H1 (cell line): ENCODE results near the gene NPR2.

Experiments used
- POLR2A ChIP-seq, 2 experiments: IDR thresholded peaks; 1 replicate in 1 of 2; 2 replicates in 1 of 2; pipeline ENCODE4 v1.6.1; 2011; ENCODE audit warnings: low read depth in 2 of 2, low read length in 2 of 2, mild to moderate bottlenecking in 2 of 2; ENCODE audit errors: control extremely low read depth in 1 of 2
- SRF ChIP-seq: IDR thresholded peaks from 2 replicates; pipeline ENCODE4 v1.6.1; 2011; ENCODE audit warnings: mild to moderate bottlenecking, low read depth, low read length, moderate library complexity
- TF ChIP-seq, protein P1 (sequence below), 3 experiments: IDR thresholded peaks; 1 replicate in 2 of 3; 2 replicates in 1 of 3; pipeline versions ENCODE4 v1.5.1 to v1.6.1; 2011; ENCODE audit warnings: low read length in 3 of 3, mild to moderate bottlenecking in 3 of 3, inconsistent platforms in 2 of 3, low read depth in 1 of 3, moderate library complexity in 1 of 3; ENCODE audit not compliant: insufficient read depth in 1 of 3; ENCODE audit errors: control extremely low read depth in 1 of 3

DNA sequence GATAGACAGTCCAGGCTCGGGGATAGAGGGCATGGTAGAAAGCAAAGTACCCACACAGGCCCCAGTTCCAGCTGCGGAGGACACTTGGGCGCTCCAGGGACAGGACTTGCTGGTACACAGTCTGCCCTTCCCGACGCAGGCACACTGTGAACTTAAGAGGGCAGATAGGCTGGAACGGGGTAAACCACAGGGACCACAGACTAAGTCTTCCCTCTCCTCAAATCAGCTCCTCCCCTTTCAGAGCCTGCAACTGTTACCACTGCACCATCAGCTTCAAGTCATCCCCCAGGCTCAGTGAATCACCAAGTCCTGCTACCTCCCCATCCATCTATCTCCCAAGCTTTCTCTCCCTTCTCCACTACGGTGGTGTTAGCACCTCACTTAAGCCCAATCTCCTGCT lies 49.7 kb upstream of the NPR2 start:
- TF ChIP-seq SRF (no peak), POLR2A (IDR thresholded peaks at IDR 0.05; ENCODE audit: control extremely low read depth in 1 of 2, low read depth in 2 of 2, low read length in 2 of 2) (0 out of 3 replicates have a peak, but pooled peaks of 1 of the 2 experiments have one; percentile 19)
- TF ChIP-seq, protein P1, sequence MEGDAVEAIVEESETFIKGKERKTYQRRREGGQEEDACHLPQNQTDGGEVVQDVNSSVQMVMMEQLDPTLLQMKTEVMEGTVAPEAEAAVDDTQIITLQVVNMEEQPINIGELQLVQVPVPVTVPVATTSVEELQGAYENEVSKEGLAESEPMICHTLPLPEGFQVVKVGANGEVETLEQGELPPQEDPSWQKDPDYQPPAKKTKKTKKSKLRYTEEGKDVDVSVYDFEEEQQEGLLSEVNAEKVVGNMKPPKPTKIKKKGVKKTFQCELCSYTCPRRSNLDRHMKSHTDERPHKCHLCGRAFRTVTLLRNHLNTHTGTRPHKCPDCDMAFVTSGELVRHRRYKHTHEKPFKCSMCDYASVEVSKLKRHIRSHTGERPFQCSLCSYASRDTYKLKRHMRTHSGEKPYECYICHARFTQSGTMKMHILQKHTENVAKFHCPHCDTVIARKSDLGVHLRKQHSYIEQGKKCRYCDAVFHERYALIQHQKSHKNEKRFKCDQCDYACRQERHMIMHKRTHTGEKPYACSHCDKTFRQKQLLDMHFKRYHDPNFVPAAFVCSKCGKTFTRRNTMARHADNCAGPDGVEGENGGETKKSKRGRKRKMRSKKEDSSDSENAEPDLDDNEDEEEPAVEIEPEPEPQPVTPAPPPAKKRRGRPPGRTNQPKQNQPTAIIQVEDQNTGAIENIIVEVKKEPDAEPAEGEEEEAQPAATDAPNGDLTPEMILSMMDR (IDR thresholded peaks at IDR 0.05; ENCODE audit: control extremely low read depth in 1 of 3, insufficient read depth in 1 of 3, low read depth in 1 of 3, low read length in 3 of 3), result no peak
